PC-9 (cell line): Measurements from ENCODE around the gene LINGO3. TPM values are rescaled to one million over a fixed set of nuclear protein-coding genes. Genes with fewer than 3 reads are reported as not detected.

ENCODE experiments used
- BruUV-seq: library from RNA; stranded (reverse); fragments of 400-500 nt; replicated peaks from 2 replicates; lab custom pipeline; 2021; lab: Mats Ljungman, UMichigan
- CTCF ChIA-PET: fragments of 300-600 bp; sonication (Branson Sonifier 250); formaldehyde crosslinking; loops from one replicate; lab custom pipeline; 2022; ENCODE audit warnings: antibody characterized with exemption; lab: Charles Lee
- POLR2A ChIA-PET: fragments of 300-600 bp; sonication (Branson Sonifier 250); formaldehyde crosslinking; loops from one replicate; lab custom pipeline; 2022; ENCODE audit warnings: antibody characterized with exemption; ENCODE audit not compliant: unreplicated experiment; lab: Charles Lee
- DNase-seq, 2 experiments: peaks; one replicate each; pipeline versions ENCODE4 v3.0.0 to v3.0.0-alpha.2; 2015 to 2022; ENCODE audit warnings: mixed read lengths in 1 of 2
- H2AFZ ChIP-seq: fragments of 200-600 bp; sonication (generic); 2 replicates; pipeline ENCODE4 v1.8.1; 2017; ENCODE audit warnings: antibody characterized with exemption
- H3F3A ChIP-seq: fragments of 200-600 bp; sonication (generic); 2 replicates; pipeline ENCODE4 v1.8.1; 2017; ENCODE audit warnings: antibody characterized with exemption, mild to moderate bottlenecking, low read depth; ENCODE audit not compliant: insufficient read depth
- H3K27ac ChIP-seq: fragments of 200-600 bp; sonication (generic); 2 replicates; pipeline ENCODE4 v1.6.1; 2016; ENCODE audit warnings: mixed run types
- H3K27me3 ChIP-seq: fragments of 200-600 bp; sonication (generic); 2 replicates; pipeline ENCODE4 v1.6.1; 2016; ENCODE audit warnings: low read depth, mixed run types; ENCODE audit not compliant: insufficient read depth
- H3K36me3 ChIP-seq: fragments of 200-600 bp; sonication (generic); 2 replicates; pipeline ENCODE4 v1.6.1; 2016; ENCODE audit warnings: low read depth, mixed run types
- H3K4me1 ChIP-seq: fragments of 200-600 bp; sonication (generic); replicated peaks from 2 replicates; pipeline ENCODE4 v1.6.1; 2016; ENCODE audit warnings: mixed run types; ENCODE audit not compliant: insufficient read depth
- H3K4me2 ChIP-seq: fragments of 200-600 bp; sonication (generic); 2 replicates; pipeline ENCODE4 v1.6.1; 2017; ENCODE audit warnings: mixed run types
- H3K4me3 ChIP-seq: fragments of 200-600 bp; sonication (generic); 2 replicates; pipeline ENCODE4 v1.6.1; 2016; ENCODE audit warnings: mixed run types
- H3K79me2 ChIP-seq: fragments of 200-600 bp; sonication (generic); 2 replicates; pipeline ENCODE4 v1.6.1; 2017; ENCODE audit warnings: low read depth, mixed run types
- H3K9me2 ChIP-seq: fragments of 200-600 bp; sonication (generic); 2 replicates; pipeline ENCODE4 v1.8.1; 2017; ENCODE audit warnings: mild to moderate bottlenecking; ENCODE audit not compliant: insufficient read depth
- H3K9me3 ChIP-seq: fragments of 200-600 bp; sonication (generic); 2 replicates; pipeline ENCODE4 v1.8.1; 2016; ENCODE audit warnings: low read depth; ENCODE audit not compliant: insufficient read depth
- H4K20me1 ChIP-seq: fragments of 200-600 bp; sonication (generic); 2 replicates; pipeline ENCODE4 v1.8.1; 2017; ENCODE audit not compliant: insufficient read depth
- EZH2 ChIP-seq: fragments of 200-600 bp; sonication (generic); IDR thresholded peaks from 2 replicates; pipeline ENCODE4 v1.8.0; 2017; ENCODE audit warnings: antibody characterized with exemption, low read depth
- intact Hi-C: fragments of 100-400 bp; cut with micrococcal nuclease; formaldehyde crosslinking; loops from one replicate; pipeline ENCODE4 v1.10.0; 2022; ENCODE audit not compliant: unreplicated experiment
- total RNA-seq: library from RNA; stranded (reverse); gene quantifications from 2 replicates; pipeline ENCODE4 v1.2.3, GENCODE V29; 2021
- TF ChIP-seq, protein P1 (sequence below): fragments of 200-600 bp; sonication (generic); conservative IDR thresholded peaks from 2 replicates; pipeline ENCODE4 v1.6.1; 2017; ENCODE audit warnings: mixed run types, antibody characterized with exemption, mild to moderate bottlenecking, moderate library complexity

The LINGO3 gene
- total RNA-seq, 1 experiment from 2014 or later: not detected

DNA sequence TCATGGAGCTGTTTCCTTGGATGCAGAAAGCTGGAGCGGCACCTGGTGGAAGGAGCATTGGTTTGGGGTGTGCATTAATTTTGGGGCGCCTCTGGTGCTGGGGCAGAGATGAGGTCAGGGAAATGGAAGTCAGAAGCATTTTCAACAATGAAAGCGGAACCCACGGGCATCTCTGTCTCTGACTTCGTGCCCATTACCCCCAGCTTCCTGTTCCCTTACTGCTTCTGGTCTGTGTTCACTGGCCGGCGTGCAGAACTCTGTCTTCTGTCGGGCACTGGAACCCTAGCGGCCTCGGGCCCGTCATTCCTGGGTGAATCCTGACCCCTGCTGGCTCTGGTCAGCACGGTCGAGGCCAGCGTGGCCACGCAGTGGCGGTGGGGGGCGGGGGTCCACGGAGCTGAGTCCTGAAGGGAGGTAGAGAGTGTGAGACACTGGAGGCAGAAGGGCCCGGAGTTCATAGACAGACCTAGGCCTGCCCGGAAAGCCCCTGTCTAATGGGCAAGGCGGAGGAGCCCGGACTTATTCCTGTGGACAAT lies 7.9 kb upstream of the LINGO3 start:
- POLR2A ChIA-PET: interaction anchor here (0.5 kb wide), 1 partner anchor 41 kb away, joined by 4 read pairs; no protein-coding TSS in a partner anchor
- no peak for TF ChIP-seq EZH2
- TF ChIP-seq, protein P1, sequence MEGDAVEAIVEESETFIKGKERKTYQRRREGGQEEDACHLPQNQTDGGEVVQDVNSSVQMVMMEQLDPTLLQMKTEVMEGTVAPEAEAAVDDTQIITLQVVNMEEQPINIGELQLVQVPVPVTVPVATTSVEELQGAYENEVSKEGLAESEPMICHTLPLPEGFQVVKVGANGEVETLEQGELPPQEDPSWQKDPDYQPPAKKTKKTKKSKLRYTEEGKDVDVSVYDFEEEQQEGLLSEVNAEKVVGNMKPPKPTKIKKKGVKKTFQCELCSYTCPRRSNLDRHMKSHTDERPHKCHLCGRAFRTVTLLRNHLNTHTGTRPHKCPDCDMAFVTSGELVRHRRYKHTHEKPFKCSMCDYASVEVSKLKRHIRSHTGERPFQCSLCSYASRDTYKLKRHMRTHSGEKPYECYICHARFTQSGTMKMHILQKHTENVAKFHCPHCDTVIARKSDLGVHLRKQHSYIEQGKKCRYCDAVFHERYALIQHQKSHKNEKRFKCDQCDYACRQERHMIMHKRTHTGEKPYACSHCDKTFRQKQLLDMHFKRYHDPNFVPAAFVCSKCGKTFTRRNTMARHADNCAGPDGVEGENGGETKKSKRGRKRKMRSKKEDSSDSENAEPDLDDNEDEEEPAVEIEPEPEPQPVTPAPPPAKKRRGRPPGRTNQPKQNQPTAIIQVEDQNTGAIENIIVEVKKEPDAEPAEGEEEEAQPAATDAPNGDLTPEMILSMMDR: peak; percentile 62
- no peaks in the 10 kb centered on the region for H3K4me1 ChIP-seq
- CTCF ChIA-PET: interaction anchor here (0.5 to 1.4 kb wide), 4 partner anchors 49 to 165 kb away, joined by 3 to 16 read pairs (median 6); partner anchors contain the start of gene AP3D1
- H2AFZ ChIP-seq: no peak overlapping the region
- intact Hi-C loops: loop anchor here (1.0 kb wide), 1 partner anchor 80 kb away; the partner anchor contains the start of genes PLEKHJ1 and SF3A2
- peak in 1 of 2 experiments; percentile 52 for DNase-seq
- H3K4me2 ChIP-seq: no peak overlapping the region
- no peak overlapping the region for H3K4me3 ChIP-seq
- H3K36me3 ChIP-seq: no peaks in the 10 kb centered on the region
- H3K79me2 ChIP-seq: no peaks in the 10 kb centered on the region
- H3F3A ChIP-seq: no peaks in the 10 kb centered on the region
- H3K9me2 ChIP-seq: no peaks in the 10 kb centered on the region
- BruUV-seq: no TSS peak
- H4K20me1 ChIP-seq: no peaks in the 10 kb centered on the region
- H3K27ac ChIP-seq: no peak overlapping the region
- H3K27me3 ChIP-seq: no peaks in the 10 kb centered on the region
- H3K9me3 ChIP-seq: no peaks in the 10 kb centered on the region

DNA sequence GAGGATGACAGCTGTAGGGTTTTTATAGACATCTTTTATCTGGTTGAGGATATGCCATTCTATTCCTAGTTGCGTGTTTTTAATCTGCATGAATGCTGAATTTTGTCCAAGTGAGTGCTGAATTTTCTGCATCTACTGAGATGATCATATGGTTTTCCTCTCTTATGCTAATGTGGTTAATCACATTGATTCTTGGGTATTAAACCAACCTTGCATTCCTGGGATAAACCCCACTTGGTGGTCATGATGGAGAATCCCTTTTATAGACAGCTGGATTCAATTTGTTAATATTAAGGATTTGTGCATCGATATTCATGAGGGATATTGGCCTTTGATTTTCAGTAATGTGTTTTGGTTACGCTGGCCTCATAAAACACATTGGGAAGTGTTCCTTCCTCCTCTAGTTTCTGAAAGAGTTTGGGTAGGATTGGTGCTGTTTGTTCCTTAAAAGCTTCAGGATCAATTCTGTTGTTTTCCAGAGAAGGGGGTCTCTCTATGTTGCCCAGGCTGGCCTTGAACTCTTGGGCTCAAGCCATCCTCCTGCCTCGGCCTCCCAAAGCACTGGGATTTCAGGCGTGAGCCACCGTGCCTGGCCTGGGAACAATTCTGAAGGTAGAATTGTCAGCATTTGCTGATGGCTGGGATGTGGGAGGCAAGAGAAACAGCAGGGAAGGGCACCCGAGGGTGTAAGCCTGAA lies 7.3 kb upstream of the LINGO3 start:
- ChIA-PET CTCF (interaction anchor here (0.5 to 1.4 kb wide), 4 partner anchors 50 to 164 kb away, joined by 3 to 16 read pairs (median 6); partner anchors contain the start of gene AP3D1), POLR2A (interaction anchor here (0.5 kb wide), 1 partner anchor 40 kb away, joined by 4 read pairs; no protein-coding TSS in a partner anchor)
- Histone ChIP-seq H3F3A (no peaks in the 10 kb centered on the region), H4K20me1 (no peaks in the 10 kb centered on the region), H3K9me2 (no peaks in the 10 kb centered on the region), H2AFZ (no peak overlapping the region), H3K4me2 (no peak overlapping the region), H3K27me3 (no peaks in the 10 kb centered on the region), H3K36me3 (no peaks in the 10 kb centered on the region), H3K4me1 (no peaks in the 10 kb centered on the region), H3K4me3 (no peak overlapping the region), H3K27ac (no peak overlapping the region), H3K9me3 (no peaks in the 10 kb centered on the region), H3K79me2 (no peaks in the 10 kb centered on the region)
- no peak for TF ChIP-seq EZH2
- TF ChIP-seq, protein P1: no peak
- no peak for DNase-seq
- intact Hi-C loops: no loop called here
- no TSS peak for BruUV-seq

DNA sequence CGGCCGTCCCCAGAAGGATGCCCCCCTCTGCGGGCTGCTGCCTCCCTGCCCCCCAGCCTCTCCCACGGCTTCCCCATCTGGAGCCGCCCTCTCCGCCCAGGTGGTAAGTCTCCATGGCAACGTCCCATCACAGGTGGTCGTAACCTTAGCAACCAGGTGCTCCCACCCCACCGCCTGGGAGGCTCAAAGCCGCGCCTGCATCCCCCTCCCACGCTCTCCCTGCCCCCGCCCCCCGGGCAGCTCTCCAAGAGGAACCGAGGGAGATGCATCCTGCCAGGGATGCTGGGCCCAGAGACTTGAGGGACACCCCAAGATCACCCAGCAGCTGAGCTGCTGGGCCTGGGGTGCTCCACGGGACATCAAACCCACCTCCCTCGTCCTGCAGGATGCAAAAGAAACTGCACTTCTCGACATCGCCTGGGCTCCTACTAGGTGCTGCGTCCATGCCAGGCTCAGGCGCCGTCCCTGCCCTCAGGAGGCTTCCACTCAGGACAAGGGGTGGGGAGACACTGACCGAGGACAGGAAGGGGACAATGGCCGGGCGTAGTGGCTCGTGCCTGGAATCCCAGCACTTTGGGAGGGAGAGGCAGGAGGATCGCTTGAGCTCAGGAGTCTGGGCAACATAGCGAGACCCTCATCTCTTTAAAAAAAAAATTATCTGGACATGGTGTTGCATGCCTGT lies 5.0 kb upstream of the LINGO3 start:
- Histone ChIP-seq H2AFZ (no peak overlapping the region), H4K20me1 (no peaks in the 10 kb centered on the region), H3K27me3 (0 out of 2 replicates have a peak, but pooled peaks cover 3% of the 10 kb centered on the region), H3K4me3 (no peak overlapping the region), H3K9me2 (no peaks in the 10 kb centered on the region), H3K4me1 (no peaks in the 10 kb centered on the region), H3K36me3 (no peaks in the 10 kb centered on the region), H3K27ac (no peak overlapping the region), H3K4me2 (no peak overlapping the region), H3K9me3 (no peaks in the 10 kb centered on the region), H3K79me2 (no peaks in the 10 kb centered on the region), H3F3A (no peaks in the 10 kb centered on the region)
- no peak for DNase-seq
- no peak for TF ChIP-seq EZH2
- TF ChIP-seq, protein P1: no peak
- ChIA-PET POLR2A (no interaction called here), CTCF (no interaction called here)
- intact Hi-C loops: no loop called here
- no TSS peak for BruUV-seq
